Ishikawa (cell line): ENCODE measurements around the gene SLC8B1.

Source experiments
- CEBPB ChIP-seq: IDR thresholded peaks from 2 replicates; pipeline ENCODE4 v1.6.1; 2012
- CREB1 ChIP-seq: IDR thresholded peaks from 2 replicates; pipeline ENCODE4 v1.6.1; 2012; ENCODE audit warnings: low read depth
- EGR1 ChIP-seq: IDR thresholded peaks from 2 replicates; pipeline ENCODE4 v1.6.1; 2012
- EP300 ChIP-seq: IDR thresholded peaks from 2 replicates; pipeline ENCODE4 v1.6.1; 2012; ENCODE audit warnings: borderline replicate concordance
- FOXM1 ChIP-seq: IDR thresholded peaks from 2 replicates; pipeline ENCODE4 v1.6.1; 2012; ENCODE audit warnings: low read depth, borderline replicate concordance
- NFIC ChIP-seq: IDR thresholded peaks from 2 replicates; pipeline ENCODE4 v1.6.1; 2012
- RAD21 ChIP-seq: IDR thresholded peaks from 2 replicates; pipeline ENCODE4 v1.6.1; 2012; ENCODE audit warnings: low read depth
- TAF1 ChIP-seq: IDR thresholded peaks from 2 replicates; pipeline ENCODE4 v1.6.1; 2012; ENCODE audit warnings: low read depth, mild to moderate bottlenecking
- TCF12 ChIP-seq: IDR thresholded peaks from 2 replicates; pipeline ENCODE4 v1.6.1; 2012; ENCODE audit warnings: low read depth
- TEAD4 ChIP-seq: IDR thresholded peaks from 2 replicates; pipeline ENCODE4 v1.6.1; 2012
- YY1 ChIP-seq: IDR thresholded peaks from 2 replicates; pipeline ENCODE4 v1.6.1; 2012; ENCODE audit warnings: low read depth
- ZBTB7A ChIP-seq: IDR thresholded peaks from 2 replicates; pipeline ENCODE4 v1.6.1; 2012; ENCODE audit warnings: low read depth
- TF ChIP-seq, protein P1 (sequence below): IDR thresholded peaks from 2 replicates; pipeline ENCODE4 v1.6.1; 2012
- TF ChIP-seq, protein P2 (sequence below): IDR thresholded peaks from 2 replicates; pipeline ENCODE4 v1.6.1; 2012
- TF ChIP-seq, protein P3 (sequence below): IDR thresholded peaks from 2 replicates; pipeline ENCODE4 v1.6.1; 2012; ENCODE audit warnings: low read depth, mild to moderate bottlenecking

SLC8B1 gene

DNA sequence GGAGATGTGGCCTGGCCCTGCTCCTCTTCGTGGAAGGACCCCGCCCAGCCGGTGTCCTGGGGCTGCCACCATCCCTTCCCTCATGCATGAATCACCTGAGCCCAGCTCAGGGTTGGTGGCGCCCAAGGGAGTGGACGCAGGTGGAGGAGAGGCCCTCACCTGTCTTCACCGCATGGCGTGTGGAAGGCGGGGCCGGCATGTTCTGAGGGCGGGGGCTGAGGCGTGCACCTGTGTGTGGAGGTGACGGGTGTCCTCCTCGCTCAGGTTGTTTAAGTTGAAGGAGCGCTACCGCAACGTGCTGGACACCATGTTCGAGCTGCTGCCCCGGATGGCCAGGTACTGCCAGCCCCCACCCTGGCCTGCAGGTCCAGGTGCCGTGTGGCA lies 47.0 kb downstream of the SLC8B1 start:
- TF ChIP-seq, protein P1, sequence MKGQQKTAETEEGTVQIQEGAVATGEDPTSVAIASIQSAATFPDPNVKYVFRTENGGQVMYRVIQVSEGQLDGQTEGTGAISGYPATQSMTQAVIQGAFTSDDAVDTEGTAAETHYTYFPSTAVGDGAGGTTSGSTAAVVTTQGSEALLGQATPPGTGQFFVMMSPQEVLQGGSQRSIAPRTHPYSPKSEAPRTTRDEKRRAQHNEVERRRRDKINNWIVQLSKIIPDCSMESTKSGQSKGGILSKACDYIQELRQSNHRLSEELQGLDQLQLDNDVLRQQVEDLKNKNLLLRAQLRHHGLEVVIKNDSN: no peak
- TF ChIP-seq TAF1 (no peak), CEBPB (no peak), EGR1 (no peak)

DNA sequence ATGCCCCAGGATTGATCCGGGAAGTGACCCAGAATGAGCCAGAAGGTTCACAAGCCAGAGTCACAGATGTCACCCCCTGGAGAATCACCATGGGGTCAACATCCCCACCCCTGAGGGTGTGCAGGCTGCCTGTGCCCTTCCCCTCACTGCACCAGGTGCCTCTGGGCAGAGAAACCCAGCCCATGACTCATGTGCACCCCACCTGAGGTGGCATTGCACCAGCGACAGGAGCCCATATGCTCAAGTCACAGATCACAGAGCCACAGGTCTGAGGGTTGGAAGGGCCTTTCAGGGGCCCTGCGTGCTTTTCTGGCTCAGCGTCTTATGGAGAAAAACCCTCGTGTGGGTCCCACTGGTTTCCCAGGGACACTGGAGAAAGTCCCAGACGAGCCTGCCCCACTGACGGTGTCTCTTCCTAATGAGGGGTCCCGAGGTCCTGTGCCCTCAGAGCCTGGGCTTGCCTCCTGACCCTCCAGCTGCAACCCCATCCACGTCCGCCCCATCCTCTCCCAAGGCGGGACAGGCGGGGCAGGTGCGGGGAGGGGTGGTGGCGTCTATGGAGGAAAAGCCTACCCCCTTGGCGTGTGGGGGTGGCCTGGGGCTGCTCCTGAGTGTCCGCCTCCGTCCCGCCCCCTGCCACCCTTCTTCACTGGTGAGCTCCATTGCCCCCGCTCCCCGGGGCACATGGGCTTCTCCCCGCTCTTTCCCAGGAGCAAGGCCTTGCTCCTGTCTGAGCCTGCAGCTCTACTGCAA lies 47.6 kb downstream of the SLC8B1 start:
- TF ChIP-seq, protein P1: no peak
- TF ChIP-seq, protein P2, sequence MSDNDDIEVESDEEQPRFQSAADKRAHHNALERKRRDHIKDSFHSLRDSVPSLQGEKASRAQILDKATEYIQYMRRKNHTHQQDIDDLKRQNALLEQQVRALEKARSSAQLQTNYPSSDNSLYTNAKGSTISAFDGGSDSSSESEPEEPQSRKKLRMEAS: no peak
- TF ChIP-seq RAD21: no peak
- TF ChIP-seq TAF1: no peak
- no peak for TF ChIP-seq EP300
- TF ChIP-seq, protein P3, sequence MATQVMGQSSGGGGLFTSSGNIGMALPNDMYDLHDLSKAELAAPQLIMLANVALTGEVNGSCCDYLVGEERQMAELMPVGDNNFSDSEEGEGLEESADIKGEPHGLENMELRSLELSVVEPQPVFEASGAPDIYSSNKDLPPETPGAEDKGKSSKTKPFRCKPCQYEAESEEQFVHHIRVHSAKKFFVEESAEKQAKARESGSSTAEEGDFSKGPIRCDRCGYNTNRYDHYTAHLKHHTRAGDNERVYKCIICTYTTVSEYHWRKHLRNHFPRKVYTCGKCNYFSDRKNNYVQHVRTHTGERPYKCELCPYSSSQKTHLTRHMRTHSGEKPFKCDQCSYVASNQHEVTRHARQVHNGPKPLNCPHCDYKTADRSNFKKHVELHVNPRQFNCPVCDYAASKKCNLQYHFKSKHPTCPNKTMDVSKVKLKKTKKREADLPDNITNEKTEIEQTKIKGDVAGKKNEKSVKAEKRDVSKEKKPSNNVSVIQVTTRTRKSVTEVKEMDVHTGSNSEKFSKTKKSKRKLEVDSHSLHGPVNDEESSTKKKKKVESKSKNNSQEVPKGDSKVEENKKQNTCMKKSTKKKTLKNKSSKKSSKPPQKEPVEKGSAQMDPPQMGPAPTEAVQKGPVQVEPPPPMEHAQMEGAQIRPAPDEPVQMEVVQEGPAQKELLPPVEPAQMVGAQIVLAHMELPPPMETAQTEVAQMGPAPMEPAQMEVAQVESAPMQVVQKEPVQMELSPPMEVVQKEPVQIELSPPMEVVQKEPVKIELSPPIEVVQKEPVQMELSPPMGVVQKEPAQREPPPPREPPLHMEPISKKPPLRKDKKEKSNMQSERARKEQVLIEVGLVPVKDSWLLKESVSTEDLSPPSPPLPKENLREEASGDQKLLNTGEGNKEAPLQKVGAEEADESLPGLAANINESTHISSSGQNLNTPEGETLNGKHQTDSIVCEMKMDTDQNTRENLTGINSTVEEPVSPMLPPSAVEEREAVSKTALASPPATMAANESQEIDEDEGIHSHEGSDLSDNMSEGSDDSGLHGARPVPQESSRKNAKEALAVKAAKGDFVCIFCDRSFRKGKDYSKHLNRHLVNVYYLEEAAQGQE: no peak
- TF ChIP-seq EGR1: no peak
- no peak for TF ChIP-seq CEBPB

DNA sequence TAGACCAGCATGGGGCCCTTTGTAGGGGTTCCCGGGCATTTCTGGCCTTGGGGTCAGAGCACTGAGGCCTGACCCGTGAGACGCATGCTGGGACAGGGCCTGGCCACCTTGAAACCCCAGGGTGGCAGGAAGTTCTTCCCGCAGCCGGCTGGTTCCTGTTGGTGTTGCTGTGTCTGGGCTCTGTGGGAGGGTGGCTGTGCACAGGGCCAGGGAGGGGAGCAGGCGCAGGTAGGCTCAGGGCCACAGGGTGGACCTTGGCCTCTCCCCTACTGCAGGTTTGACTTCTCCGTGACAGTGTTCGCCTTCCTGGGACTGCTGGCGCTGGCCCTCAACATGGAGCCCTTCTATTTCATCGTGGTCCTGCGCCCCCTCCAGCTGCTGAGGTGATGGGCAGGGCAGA lies 48.2 kb downstream of the SLC8B1 start:
- TF ChIP-seq NFIC: no peak
- no peak for TF ChIP-seq TEAD4
- no peak for TF ChIP-seq CREB1
- TF ChIP-seq YY1: no peak
- no peak for TF ChIP-seq TAF1
- TF ChIP-seq, protein P3: no peak
- no peak for TF ChIP-seq EGR1
- no peak for TF ChIP-seq RAD21
- TF ChIP-seq CEBPB: no peak
- TF ChIP-seq, protein P2: no peak
- TF ChIP-seq, protein P1: no peak
- no peak for TF ChIP-seq TCF12
- TF ChIP-seq FOXM1: no peak
- TF ChIP-seq EP300: no peak
- no peak for TF ChIP-seq ZBTB7A

DNA sequence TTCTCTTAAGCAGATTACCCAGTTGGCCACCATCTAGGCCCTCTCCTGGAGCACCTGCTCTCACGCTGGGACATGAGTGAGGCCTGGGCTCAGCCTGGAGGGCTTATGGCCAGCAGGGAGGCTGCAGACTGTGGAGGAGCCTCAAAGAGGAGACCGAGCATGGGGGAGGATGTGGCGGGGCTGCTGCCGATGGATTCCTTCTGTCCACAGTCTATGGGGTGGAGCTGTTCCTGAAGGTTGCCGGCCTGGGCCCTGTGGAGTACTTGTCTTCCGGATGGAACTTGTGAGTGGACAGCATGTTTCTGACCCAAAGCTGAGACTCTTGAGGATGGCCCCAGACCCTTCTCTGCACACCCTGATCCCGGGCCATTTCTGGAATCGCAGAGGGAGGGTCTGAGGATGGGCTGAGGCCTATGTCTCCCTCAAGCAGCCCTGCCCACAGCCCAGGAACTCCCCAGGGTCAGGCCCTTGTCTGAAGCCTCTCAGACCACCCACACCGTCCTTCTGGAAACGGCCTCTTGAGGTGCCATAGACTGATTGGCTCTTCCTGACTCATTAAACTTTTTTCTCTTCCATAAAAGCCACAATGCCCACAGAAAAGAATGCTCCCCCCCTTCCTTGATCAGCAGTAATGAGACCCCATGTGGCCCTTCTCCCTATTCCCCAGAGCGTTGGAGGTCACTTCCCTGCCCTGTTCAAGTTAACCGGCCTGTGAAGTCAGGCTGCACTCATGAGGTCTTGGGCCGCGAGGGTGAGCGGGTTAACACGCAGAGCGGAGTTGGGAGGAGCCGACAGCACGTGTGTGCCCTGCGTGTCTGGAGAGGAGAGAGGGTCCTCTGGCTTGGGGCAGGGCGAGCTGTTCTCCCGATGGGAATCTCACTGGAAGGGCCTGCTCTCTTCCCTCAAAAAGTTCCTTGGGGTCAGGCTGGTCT lies 49.0 kb downstream of the SLC8B1 start:
- no peak for TF ChIP-seq YY1
- TF ChIP-seq TEAD4: no peak

DNA sequence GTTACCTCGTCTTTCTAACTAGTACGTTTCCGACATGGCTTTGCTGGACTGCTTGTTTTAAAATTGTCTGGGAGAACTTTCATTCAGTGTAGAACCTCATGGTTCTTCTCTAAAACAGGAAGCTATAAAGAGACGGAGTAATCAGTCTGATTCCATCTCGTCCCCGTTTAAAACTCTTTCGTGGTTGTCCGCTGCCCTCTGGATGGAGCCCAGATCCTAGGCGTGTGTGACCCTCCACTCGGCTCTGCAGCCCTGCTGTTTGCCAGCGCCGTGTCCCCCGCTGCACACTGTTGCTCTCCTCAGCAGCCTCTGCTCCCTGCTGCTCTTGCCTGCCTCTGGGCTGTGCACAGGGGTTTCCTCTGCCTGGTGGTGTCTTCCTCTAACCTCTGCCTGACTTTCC lies 50.2 kb downstream of the SLC8B1 start:
- no peak for TF ChIP-seq RAD21
- TF ChIP-seq, protein P1: no peak
- no peak for TF ChIP-seq CEBPB
- no peak for TF ChIP-seq EGR1
- no peak for TF ChIP-seq ZBTB7A
- TF ChIP-seq TEAD4: no peak
- TF ChIP-seq, protein P3: no peak
- TF ChIP-seq, protein P2: no peak
